SKM-1 treated with dmso at 0.1 percent for 144 hours (cell line): ENCODE data around the gene IL12RB2.
"Not testable (repeated sequence)": the region's sequence is repeated elsewhere in the genome, so short reads cannot be mapped to it uniquely, and the experiment has no call there.

Source experiments
- DNase-seq: peaks from one replicate; lab custom pipeline; 2025; ENCODE audit not compliant: unreplicated experiment; lab: John Stamatoyannopoulos, UW

Gene IL12RB2

DNA sequence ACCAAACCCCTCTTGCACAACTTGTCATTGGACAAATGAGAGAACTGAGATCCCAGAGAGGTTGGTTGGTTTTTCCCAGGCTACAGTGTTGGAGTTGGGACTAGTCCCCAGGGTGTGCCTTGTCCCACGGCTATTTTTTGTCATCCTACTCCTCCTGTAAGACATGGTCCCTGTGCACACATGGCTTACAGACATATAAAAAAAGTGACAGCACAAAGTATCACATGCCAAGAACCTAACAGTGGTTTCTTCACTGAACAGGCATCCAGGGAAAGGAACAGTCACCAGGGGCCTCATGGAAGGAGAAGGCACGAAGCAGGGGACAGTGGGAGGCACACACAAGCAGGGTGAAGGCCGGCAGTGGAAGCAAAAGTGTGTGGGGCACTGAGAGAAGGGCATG lies 86.1 kb downstream of the IL12RB2 start:
- DNase-seq, result no peak

GRCh38 chr1:67394548-67394947 lies 86.9 kb downstream of the IL12RB2 start:
- no peak for DNase-seq

DNA sequence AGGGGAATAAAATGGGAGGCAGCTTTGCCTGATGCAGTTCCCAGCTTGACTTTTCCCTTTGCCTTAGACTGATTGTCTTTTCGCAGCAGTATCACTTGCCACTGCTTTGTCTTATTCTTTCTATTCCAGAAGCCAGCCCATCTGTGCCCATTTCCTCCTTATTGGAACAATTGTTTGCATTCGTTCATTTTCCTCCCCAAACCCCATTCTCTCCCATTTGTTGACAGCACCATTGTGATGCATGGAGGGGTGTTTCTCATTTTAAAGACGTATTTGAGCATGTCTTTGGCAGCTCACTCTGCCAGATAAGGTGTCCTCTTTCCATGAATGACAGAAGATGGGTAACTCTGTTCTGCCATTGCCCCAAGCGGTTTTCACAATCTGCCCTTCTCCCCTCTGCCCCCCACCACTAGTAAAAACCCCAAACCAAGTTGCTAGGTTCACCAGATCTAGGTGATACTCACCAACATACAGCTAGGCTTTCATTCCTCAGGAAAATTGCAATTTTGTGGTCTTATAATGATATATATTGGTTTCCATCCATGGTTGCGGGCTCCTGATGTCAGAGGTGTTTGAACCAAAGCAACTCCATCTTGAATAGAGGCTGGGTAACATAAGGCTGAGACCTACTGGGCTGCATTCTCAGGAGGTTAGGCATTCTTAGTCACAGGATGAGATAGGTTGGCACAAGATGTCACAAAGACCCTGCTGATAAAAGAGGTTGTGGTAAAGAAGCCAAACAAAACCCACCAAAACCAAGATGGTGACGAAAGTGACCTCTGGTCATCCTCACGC lies 91.7 kb downstream of the IL12RB2 start:
- no peak for DNase-seq

GRCh38 chr1:67400029-67400786 lies 92.5 kb downstream of the IL12RB2 start:
- not testable (repeated sequence) for DNase-seq

GRCh38 chr1:67401443-67401842 lies 93.8 kb downstream of the IL12RB2 start:
- no peak for DNase-seq

GRCh38 chr1:67404212-67404620 lies 96.5 kb downstream of the IL12RB2 start:
- DNase-seq, result no peak

- DNase-seq, result no peak
Measured at GRCh38 chr1:67405473-67406245, 98.0 kb downstream of the IL12RB2 start.

DNA sequence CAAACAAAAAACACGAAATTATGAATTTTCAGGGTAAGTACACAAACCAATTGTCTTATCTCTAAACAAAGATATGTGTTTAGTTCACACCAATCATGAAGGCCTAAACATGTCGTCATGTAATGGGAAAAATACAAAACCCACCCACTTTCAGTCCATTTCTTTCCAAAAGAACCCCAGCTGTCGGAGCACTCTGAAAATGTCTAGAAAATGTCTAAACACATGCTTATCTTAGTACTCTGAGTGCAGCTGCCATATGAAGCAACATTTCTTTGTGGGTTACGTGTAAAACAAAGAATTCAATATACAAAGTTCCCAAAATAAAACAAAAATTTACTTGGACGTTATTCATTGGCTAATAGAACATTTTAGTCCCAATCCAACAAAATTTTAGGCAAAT lies 99.8 kb downstream of the IL12RB2 start:
- DNase-seq, result no peak

- DNase-seq, result no peak
Measured at GRCh38 chr1:67408148-67408547, 100.5 kb downstream of the IL12RB2 start.

DNA sequence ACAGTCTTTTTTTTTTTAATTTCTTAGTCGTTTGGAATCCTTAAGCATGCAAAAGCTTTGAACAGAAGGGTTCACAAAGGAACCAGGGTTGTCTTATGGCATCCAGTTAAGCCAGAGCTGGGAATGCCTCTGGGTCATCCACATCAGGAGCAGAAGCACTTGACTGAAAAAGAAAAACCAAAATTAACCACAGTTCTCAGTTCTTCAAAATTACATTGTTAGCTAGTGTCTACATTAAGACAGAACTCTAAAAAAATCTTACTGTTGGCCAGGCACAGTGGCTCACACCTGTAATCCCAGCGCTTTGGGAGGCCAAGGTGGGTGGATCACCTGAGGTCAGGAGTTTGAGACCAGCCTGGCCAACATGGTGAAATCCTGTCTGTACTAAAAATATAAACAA lies 105.4 kb downstream of the IL12RB2 start:
- DNase-seq, result not testable (repeated sequence)

DNA sequence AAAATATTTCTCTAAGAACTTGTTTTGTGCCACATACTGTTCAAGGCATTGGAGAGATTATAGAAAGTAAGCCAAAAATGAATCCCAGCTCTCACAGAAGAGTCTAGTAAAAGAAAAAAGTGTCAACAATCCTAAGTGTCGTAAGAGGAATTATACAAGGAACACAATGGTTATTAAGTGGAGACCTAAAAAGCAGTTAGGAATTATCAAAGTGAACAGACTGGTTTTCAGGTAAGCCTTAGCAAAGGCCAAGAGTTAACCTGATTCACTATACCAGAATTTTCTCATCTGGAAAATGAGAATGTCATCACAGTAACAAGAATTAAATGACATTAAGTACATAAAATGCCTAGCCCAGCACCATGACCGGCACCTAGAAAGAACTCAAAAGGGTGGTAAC lies 106.9 kb downstream of the IL12RB2 start:
- DNase-seq, result no peak

GRCh38 chr1:67415041-67415440 lies 107.4 kb downstream of the IL12RB2 start:
- no peak for DNase-seq

DNA sequence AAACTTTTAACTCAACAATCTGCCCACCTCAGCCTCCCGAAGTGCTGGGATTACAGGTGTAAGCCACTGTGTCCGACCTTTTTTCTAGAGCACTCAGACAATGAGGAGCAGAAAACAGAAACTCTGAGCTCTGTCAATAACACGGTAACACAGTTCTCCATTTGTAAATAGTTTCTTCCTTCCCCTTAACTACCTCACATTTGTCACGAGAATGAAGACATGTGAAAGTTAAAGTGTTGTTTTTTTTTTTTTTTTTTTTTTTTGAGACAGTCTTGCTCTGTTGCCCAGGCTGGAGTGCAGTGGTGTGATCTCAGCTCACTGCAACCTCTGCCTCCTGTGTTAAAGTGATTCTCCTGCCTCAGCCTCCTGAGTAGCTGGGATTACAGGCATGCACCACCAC lies 110.1 kb downstream of the IL12RB2 start:
- not testable (repeated sequence) for DNase-seq

- no peak for DNase-seq
Measured at GRCh38 chr1:67418839-67419586, 111.3 kb downstream of the IL12RB2 start.

GRCh38 chr1:67420835-67421492 lies 113.3 kb downstream of the IL12RB2 start:
- no peak for DNase-seq

GRCh38 chr1:67427465-67427864 lies 119.8 kb downstream of the IL12RB2 start:
- no peak for DNase-seq

DNA sequence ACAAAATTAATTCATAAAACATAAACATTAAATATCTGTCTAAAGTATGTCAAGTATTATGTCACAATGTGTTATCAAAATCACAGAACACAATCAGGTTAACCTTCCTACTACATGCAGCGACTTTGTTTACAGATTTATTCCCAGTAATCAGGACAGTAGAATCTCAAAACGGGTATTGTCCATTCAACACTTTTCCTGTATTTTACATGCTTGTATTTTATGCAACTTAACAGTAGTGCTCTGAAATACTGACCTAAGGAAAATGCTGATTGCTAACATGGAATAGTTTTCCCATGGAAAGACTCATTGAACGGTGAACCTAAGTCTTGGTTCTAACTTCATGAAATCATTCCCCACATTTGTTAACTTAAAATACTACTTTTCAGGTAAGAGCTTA lies 120.3 kb downstream of the IL12RB2 start:
- no peak for DNase-seq

DNA sequence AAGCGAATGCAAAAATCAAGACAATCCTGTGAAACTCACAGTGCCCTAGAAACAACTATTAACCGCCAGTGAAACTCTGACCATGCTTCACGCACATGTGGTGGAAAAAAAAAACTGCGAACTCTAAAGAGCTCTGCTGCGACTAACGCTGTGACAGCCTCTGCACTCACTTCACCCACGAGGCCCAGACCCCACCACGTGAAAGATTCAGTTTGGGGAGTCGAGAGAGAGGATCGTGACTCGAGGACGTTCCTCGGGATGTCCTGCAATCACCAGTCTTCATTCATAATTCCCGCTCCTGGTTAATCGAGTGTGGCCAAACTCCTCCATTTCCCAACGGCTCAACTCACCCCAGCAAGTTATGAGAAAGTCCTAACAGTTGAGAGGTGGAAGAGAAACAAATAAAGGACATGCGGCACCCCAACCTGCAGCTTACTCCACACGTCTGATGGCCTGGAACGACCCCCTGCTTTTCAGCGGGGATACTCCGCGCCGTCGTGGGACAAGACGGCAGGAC lies 121.4 kb downstream of the IL12RB2 start:
- DNase-seq, result no peak

DNA sequence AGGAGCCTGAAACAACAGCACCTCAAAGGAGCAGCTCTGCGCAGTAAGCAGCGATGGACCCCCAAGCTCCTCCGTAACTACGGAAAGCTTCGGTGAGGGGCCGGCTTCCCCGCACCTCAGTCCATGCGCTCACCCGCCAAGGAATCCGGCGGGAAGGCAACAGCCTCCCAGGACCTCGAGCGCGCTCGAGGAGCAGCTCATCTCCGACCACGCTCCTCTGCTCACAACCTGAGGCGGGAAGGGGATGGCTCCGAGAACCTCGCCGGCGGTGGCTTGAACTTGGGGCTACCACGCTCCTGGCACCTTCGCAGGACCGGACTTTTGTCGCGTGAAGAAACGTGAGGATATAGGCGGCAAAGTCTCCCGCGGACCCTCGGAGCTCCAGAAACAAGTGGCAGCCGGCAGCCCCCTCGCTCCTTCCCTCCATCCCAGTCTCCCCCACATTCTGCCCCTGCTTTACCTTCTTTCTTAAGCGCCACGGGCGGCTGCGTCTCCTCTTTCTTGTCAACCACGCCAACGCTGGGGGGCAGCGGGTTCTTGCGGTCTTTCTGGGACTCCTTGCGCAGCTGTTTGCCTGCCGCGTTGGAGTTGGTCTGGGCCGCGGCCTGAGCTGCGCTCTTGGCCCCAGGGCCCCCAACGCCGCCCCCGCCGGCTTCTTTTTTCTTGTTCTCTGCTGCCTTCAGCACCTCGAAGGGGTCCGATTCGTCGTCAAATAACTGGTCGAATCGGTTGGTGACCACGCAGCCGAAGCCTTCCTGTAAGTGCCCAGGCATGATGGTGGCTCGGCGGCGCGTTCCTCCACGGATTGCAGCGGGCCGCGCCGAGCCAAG lies 122.1 kb downstream of the IL12RB2 start:
- no peak for DNase-seq
